HG02981 (cell line): ENCODE data around the gene FGF18.
"Not testable (repeated sequence)": the region's sequence is repeated elsewhere in the genome, so short reads cannot be mapped to it uniquely, and the experiment has no call there.

ENCODE experiments used
- ATAC-seq: cut with Tn5 transposase; IDR thresholded peaks from one replicate; pipeline ENCODE4 v1.9.1; 2021; ENCODE audit warnings: mild to moderate bottlenecking, moderate library complexity; ENCODE audit not compliant: unreplicated experiment

The FGF18 gene, protein sequence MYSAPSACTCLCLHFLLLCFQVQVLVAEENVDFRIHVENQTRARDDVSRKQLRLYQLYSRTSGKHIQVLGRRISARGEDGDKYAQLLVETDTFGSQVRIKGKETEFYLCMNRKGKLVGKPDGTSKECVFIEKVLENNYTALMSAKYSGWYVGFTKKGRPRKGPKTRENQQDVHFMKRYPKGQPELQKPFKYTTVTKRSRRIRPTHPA

DNA sequence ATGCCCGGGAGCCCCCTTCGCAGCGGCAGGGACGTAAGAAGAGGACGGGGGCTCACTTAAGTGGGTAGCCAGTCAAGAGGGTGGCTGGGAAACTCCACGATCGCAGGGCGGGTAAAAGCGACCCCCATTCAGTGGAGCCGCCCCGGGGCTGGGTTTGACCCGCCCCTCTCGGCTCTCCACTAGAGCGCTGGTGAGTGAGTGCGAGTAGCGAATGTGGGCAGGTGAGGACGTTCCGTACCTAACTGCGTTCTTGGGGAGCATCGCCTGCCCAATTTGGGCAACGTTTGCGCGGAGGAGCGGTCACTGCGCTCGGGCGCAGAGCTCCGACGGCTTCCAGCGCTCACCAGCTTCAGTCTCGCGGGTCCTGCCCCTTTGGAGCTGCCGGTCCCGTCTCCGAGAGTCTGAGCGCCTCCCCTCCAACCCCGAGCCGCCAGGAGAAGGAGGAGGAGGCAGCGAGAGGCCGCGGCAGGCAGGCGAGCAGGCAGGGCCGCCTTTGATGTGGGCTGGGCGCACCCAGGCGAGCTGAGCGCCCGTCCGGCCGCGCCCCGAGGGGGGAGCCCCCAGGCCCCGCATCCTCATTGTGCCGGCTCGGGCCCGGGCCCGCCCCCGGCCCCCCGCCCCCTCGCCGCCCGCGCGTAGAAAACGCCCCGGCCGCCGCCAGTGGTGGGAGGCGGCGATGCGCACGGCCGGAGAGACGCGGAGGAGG, at the start of gene FGF18:
TSS of gene FGF18 (plus strand) at position 666 of the 706 bp plus-strand sequence. CDS start 553 bp downstream, outside the sequence.
- ATAC-seq: peak; percentile 42

DNA sequence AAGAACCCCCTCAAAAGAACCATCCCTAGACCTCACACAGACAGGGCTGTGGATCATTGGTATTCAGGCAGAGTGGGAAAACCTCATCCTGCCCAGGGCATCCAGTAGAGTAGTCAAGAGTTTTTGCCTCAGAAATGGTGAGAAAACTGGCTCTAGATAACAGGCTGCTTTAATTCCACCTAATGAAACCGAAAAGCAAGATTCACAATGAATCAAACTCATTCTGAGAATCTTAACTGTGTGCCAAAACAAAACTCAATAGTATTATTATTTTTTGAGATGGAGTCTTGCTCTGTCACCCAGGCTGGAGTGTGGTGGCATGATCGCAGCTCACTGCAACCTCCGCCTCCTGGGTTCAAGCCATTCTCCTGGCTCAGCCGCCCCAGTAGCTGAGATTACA, 49.5 kb upstream of the FGF18 start:
- ATAC-seq: no peak

DNA sequence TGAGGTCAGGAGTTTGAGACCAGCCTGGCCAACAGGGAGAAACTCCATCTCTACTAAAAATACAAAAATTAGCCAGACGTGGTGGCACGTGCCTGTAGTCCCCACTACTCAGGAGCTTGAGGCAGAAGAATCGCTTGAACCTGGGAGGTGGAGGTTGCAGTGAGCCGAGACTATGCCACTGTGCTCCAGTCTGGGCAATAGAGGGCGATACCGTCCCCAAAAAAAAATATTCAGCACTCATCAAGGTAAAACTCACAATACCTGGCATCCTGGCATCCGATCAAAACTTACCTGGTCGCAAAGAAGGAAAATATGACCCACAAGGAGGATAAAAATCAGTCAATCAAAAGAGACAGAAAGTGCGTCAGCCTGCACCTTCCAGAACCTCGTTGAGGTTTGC, 48.6 kb upstream of the FGF18 start:
- ATAC-seq: not testable (repeated sequence)

DNA sequence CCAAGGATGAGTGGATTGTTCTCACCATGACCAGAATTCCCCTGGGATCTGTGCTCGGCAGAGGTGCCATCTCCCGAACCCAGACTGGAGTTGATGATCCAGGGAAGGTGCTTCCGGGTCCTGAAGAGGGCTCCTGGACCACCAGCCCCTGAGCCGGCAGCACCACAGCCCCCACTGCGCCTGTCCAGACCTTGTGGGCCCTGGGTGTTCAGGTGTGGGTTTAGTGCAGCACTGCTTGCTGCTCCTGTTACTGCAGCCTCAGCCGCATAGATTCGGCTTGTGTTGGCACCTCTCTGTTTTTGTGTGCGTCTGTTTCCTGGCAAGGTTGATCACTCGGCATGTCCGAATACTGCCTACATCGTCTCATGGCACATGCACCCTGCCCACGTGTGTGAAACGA, 48.1 kb upstream of the FGF18 start:
- no peak for ATAC-seq

DNA sequence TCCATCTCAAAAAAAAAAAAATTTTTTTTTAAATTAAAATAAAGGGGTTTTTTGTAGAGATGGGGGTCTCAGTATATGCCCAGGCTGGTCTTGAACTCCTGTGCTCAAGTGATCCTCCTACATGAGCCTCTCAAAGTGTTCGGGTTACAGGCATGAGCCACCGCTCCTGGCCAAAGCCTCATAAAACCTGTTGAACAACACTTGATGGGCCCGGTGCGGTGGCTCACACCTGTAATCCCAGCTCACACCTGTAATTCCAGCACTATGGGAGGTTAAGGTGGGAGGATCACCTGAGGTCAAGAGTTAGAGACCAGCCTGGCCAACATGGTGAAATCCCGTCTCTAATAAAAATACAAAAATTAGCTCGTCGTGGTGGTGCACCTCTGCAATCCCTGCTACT, 39.5 kb upstream of the FGF18 start:
- no peak for ATAC-seq

DNA sequence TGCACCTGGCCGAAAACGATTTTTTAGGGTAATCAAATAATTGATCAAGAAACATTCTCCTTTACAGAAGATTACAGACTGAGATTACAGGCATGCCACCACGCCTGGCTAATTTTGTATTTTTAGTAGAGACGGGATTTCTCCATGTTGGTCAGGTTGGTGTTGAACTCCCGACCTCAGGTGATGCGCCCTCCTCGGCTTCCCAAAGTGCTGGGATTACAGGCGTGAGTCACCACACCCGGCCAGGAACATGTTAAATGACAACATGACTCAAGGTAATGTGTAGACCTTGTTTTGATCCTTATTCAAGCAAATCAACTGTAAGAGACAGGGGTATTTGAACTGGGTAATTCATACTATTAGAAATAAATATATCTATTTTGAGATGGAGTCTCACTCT, 35.0 kb upstream of the FGF18 start:
- not testable (repeated sequence) for ATAC-seq

DNA sequence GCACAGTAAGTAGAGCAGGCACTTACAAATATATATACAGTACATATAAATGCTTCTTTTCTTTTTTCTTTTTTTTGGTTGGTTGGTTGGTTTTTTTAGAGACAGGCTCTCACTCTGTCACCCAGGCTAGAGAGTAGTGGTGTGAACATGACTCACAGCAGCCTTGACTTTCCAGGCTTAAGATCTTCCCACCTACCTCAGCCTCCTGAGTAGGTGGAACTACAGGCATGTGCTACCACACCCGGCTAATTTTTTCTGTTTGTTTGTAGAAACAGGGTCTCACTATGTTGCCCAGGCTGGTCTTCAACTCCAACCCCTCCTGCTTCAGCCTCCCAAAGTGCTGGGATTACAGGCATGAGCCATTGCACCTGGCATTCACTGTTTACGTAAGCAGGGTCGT, 34.4 kb upstream of the FGF18 start:
- ATAC-seq: not testable (repeated sequence)

DNA sequence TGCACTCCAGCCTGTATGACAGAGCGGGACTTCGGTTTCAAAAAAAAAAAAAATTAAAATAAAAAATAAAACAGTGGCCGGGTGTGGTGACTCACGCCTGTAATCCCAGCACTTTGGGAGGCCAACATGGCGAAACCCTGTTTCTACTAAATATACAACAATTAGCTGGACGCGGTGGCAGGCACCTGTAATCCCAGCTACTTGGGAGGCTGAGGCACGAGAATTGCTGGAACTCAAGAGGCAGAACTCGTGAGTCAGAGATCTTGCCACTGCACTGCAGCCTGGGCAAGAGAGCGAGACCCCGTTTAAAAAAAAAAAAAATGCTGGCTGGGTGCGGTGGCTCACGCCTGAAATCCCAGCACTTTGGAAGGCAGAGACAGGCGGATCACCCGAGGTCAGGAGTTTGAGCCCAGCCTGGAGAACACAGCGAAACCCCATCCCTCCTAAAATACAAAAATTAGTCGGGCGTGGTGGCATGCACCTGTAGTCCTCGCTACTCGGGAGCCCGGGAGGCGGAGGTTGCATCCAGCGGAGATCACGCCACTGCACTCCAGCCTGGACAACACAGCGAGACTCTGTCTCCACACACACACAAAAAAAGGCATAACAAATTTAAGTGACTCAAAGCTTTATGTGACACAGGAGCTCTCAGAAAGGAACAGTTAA, 33.3 kb upstream of the FGF18 start:
- no peak for ATAC-seq

DNA sequence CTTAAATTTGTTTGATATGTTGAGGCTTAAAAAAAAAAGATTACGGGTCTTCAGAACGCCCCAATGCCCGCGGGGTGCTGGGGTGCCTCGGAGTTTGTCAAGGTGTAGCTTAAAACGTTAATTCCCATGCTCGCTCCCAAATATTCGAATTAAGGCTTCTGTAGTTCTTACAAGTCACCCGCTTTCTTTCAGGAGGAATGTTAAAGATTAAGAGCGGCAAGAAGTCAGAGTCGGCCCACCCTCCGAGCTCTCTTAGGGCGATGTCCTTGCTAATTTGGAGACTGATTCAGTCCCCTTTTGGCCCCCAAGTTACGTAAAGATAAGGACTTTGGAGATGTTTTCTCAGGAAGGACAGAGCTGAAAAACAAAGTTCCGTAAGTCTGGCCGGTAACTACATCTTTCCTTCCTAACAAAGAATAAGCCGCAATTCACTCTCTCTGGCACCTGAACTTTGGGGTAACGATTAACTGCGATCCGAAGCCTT, 32.5 kb upstream of the FGF18 start:
- no peak for ATAC-seq

DNA sequence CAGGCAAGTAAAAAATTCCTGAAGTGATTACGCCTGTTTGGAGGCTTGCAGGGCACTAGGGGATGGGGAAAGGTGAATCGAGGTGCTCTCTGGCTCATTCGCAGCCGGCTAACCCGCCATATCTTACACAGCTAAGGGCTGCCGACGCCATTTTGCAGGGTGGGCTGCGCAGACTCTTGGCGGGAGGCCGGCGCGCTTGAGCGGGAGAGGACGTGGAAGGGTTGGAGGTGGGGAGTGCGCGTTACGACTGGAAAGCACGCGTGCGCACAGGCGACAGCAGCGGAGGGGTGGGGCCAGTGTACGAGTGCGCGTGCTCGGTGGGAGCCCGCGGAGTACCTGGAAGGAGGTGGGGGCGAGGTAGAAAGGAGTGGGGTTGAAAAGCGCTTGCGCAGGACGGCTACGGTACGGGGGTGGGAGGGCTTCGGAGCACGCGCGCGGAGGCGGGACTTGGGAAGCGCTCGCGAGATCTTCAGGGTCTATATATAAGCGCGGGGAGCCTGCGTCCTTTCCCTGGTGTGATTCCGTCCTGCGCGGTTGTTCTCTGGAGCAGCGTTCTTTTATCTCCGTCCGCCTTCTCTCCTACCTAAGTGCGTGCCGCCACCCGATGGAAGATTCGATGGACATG, 32.0 kb upstream of the FGF18 start, which contains the start of gene NPM1:
TSS of gene NPM1 (plus strand) at position 505 of the 625 bp plus-strand sequence. CDS start at position 605, 100 bp downstream.
- peak; percentile 77 for ATAC-seq

DNA sequence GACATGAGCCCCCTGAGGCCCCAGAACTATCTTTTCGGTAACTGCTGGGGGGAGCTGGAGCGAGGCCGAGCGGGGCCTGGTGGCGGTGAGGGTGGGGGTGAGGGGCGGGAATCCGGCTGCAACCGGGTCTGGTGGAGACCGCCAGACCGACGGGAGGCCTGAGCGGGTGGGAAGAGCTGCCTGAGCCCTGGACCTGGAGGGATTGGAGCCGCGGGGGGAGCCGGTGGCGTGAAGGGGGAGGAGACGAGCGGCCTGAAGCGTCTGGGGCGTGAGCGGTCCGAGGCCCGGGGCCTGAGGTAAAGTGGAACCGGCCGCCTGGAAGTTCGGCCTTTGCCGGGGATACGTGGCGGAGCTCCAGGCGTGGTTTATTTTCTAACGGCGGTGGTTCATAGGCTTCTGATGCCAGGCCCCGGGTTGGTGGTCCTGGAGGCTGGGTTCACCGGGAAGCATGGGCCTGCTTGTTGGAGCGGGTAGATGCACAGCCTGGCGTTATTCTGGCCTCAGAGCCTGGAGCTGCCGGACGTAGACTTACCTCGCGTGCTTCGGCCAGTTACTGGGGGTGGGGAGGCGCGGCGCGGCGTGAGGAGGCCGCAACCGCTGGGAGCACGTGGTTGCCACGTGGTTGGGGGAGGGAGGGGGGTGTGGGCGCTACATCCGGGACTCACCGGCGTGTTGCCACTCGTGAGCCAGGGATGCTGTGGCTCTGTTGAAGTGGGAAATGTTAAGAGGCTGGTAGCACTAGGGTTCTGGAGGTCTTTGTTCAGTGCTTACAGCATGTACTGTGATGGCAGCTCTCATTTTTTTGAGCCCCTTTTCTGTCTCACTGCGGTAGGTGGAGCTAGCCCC, 31.3 kb upstream of the FGF18 start:
- peak; percentile 30 for ATAC-seq

DNA sequence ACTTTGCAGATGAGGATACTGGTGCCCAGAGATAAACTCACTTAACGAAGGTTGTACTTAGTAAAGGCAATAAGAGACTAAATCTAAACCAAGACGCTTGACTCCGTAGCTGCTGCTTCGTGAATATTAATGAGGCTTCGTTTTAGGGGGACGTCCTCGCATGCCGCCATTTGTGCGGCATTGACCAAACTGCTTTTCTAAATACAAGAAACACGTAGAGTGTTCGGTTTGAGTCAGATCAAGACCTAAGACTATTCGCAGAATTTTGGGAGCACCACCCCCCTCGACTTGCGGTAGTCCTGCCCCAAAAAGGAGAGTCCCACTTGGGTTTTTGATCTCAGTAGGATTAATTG, 30.7 kb upstream of the FGF18 start:
- ATAC-seq: no peak

DNA sequence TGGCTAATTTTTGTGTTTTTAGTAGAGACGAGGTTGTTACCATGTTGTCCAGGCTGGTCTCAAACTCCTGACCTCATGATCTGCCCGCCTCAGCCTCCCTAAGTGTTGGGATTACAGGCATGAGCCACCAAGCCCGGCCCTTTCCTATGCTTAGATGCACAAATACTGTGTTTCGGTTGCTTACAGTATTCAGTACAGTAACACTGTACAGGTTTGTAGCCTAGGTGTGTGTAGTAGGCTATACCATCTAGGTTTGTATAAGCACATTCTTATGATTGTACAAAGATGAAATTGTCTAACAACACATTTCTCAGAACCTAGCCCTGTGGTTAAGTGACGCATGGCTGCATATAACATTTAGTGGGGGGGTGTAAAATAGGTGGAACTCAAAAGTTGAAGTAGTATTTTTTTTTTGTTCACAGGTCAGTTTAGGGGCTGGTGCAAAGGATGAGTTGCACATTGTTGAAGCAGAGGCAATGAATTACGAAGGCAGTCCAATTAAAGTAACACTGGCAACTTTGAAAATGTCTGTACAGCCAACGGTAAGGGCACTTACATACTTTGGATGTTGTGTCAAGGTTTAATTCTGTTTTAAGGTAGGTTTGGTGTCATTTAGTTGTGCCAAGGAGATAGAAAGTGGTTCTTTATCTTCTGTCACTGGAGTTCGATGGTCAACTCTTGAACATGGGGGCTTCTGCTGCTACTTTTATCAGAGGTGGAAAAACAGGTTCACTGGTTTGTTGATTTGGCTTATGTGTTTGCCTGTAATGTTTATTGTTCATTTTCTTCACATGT, 28.4 kb upstream of the FGF18 start:
- ATAC-seq: no peak

DNA sequence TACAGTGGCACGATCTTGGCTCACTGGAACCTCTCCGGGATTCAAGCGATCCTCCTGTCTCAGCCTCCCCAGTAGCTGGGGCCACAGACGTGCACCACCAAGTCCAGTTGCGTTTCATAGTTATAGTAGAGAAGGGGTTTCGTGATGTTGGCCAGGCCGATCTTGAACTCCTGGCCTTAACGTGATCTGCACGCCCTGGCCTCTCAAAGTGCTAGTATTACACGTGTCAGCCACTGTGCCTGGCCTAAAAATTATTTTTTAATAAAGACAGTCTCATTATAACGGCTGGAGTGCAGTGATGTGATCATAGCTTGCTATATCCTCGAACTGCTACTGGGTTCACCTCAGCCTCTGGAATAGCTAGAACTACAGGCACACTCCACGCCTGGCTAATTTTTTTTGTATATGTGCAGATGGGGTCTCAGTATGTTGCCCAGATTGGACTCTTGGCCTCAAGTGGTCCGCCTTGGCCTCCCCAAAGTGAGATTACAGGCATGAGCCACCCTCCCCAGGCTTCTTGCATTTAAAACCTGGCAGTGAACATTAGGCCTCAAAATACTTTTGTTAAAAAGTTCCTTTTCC, 27.4 kb upstream of the FGF18 start:
- no peak for ATAC-seq

DNA sequence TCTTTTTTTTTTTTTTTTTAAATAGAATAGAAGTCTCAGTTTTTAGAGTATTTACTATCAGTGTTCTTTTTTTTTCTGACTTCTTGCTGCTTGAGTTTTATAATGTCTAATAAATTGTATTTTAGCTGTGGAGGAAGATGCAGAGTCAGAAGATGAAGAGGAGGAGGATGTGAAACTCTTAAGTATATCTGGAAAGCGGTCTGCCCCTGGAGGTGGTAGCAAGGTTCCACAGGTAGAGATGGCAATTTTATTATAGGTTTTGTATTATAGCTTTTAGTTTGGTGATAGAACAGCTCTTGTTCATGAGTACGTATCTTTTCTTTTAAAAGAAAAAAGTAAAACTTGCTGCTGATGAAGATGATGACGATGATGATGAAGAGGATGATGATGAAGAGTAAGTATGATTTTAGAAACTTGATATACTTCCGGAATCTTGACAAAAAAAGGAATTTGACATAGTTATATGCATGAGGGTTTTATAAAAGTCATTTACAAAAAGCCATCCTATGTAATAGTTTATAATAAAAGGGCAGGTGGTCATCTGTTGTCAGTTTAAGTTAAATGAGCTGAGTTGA, 26.8 kb upstream of the FGF18 start:
- no peak for ATAC-seq

DNA sequence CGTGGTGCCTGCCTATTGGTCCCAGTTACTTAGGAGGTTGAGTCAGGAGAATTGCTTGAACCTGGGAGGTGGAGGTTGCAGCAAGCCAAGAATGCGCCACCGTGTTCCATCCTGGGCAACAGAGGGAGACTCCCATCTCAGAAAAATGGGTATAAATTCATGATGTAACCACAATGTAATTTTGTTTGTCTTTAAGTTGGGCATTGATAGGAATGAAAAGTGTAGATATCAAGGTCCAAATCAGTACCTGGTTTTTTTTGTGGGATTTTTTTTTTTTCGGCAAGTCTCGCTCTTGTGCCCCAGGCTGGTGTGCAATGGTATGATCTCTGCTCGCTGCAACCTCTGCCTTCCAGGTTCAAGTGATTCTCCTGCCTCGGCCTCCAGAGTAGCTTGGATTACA, 24.4 kb upstream of the FGF18 start:
- ATAC-seq: no peak

DNA sequence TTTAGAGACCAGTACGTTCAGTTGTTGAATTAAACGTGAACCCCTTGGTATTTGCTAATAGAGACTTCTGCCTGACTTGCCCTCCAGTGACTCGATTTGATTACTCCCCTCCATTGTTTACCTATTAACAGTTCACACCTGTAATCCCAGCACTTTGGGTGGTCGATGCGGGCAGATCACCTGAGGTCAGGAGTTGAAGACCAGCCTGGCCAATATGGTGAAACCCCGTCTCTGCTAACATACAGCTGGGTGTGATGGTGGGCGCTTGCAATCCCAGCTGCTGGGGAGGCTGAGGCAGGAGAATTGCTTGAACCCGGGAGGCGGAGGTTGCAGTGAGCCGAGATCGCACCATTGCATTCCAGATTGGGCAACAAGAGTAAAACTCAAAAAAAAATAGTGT, 22.9 kb upstream of the FGF18 start:
- not testable (repeated sequence) for ATAC-seq

DNA sequence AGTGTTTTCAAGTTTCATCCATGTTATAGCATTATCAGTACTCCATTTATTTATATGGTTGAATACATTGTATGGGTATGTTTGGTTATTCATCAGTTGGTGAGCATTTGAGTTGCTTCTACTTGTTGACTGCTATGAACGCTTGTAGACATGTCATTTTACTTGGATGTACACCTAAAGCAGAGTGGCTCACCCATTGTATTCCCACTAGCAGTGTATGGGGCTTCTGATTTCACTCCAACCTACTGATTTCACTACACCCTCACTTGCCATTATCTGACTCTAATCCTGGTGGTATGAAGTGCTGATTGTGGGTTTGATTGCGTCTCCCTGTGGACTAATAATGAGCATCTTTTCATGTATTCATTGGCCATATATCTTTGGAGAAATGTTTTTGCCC, 22.3 kb upstream of the FGF18 start:
- no peak for ATAC-seq

DNA sequence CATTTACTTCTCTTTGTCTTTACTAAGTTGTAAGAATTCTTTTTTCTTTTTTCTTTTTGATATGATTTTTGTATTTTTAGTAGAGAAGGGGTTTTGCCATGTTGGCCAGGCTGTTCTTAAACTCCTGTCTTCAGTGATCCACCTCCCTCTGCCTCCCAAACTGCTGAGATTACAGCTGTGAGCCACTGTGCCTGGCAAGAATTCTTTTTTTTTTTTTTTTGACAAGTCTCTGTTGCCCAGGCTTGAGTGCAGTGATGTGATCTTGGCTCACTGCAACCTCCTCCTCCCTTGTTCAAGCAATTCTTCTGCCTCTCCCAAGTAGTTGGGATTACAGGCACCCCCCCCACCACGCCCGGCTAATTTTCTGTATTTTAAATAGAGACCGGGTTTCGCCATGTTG, 21.8 kb upstream of the FGF18 start:
- ATAC-seq: no peak
